Gastroesophageal sphincter (tissue), 3 donors: ENCODE results near the gene CEP170.

Source experiments
- CTCF ChIP-seq, 4 experiments: fragments of 200-600 bp in 2 of 4; fragments of 450-650 bp in 2 of 4; sonication (generic) in 1 of 4; IDR thresholded peaks; one replicate each; pipeline ENCODE4 v1.5.1; 2017 to 2019; ENCODE audit warnings: antibody characterized with exemption in 4 of 4, mild to moderate bottlenecking in 2 of 4, moderate library complexity in 2 of 4
- EP300 ChIP-seq: sonication (generic); formaldehyde crosslinking; IDR thresholded peaks from one replicate; pipeline ENCODE4 v1.6.1; 2017; ENCODE audit warnings: antibody characterized with exemption, mild to moderate bottlenecking
- POLR2A ChIP-seq, 2 donors: fragments of 450-650 bp; IDR thresholded peaks; one replicate each; pipeline ENCODE4 v1.6.1; 2017; ENCODE audit warnings: antibody characterized with exemption in 2 of 2, mild to moderate bottlenecking in 2 of 2, moderate library complexity in 1 of 2
- POLR2AphosphoS5 ChIP-seq: sonication (generic); formaldehyde crosslinking; IDR thresholded peaks from one replicate; pipeline ENCODE4 v1.6.1; 2017; ENCODE audit warnings: antibody characterized with exemption

GRCh38 chr1:243229526-243229925 lies 25.6 kb downstream of the CEP170 start:
- TF ChIP-seq CTCF (IDR thresholded peaks at IDR 0.05) (no peak), POLR2A (IDR thresholded peaks at IDR 0.05) (no peak), EP300 (no peak), POLR2AphosphoS5 (no peak)
